Osteoblast (primary cell): ENCODE measurements around the gene RNF212. TPM values are rescaled to one million over a fixed set of nuclear protein-coding genes. Genes with fewer than 3 reads are reported as not detected.

Experiments
- DNase-seq: peaks from one replicate; pipeline ENCODE4 v3.0.0; 2011; ENCODE audit warnings: low spot score, mixed read lengths; ENCODE audit not compliant: insufficient read length; ENCODE audit errors: missing footprints
- H2AFZ ChIP-seq: 2 replicates; pipeline ENCODE4 v1.6.0; 2011; ENCODE audit warnings: mild to moderate bottlenecking, low read length
- H3K27ac ChIP-seq: 2 replicates; pipeline ENCODE4 v1.5.1; 2011; ENCODE audit warnings: mild to moderate bottlenecking, low read depth, low read length, moderate library complexity
- H3K27me3 ChIP-seq: 2 replicates; pipeline ENCODE4 v1.6.0; 2012; ENCODE audit warnings: mild to moderate bottlenecking, control low read depth, inconsistent platforms, low read length, moderate library complexity; ENCODE audit not compliant: insufficient read depth
- H3K36me3 ChIP-seq: 2 replicates; pipeline ENCODE4 v1.5.1; 2011; ENCODE audit warnings: mild to moderate bottlenecking, low read length, control low read depth, moderate library complexity; ENCODE audit not compliant: insufficient read depth
- H3K4me1 ChIP-seq: 2 replicates; pipeline ENCODE4 v1.5.1; 2011; ENCODE audit warnings: mild to moderate bottlenecking, low read length, control low read depth, moderate library complexity; ENCODE audit not compliant: insufficient read depth
- H3K4me2 ChIP-seq: 2 replicates; pipeline ENCODE4 v1.6.0; 2011; ENCODE audit warnings: mild to moderate bottlenecking, low read length; ENCODE audit not compliant: insufficient read depth
- H3K4me3 ChIP-seq: fragments of 200-600 bp; sonication (generic); 3 replicates; pipeline ENCODE4 v1.5.1; 2012; ENCODE audit warnings: mild to moderate bottlenecking, low read length, inconsistent platforms; ENCODE audit not compliant: insufficient read depth
- H3K79me2 ChIP-seq: 2 replicates; pipeline ENCODE4 v1.6.0; 2012; ENCODE audit warnings: mild to moderate bottlenecking, low read length, control low read depth, inconsistent platforms; ENCODE audit not compliant: insufficient read depth
- H3K9me3 ChIP-seq: 2 replicates; pipeline ENCODE4 v1.5.1; 2011; ENCODE audit warnings: low read depth, low read length, control low read depth
- H4K20me1 ChIP-seq: 2 replicates; pipeline ENCODE4 v1.6.0; 2012; ENCODE audit warnings: mild to moderate bottlenecking, low read length, control low read depth; ENCODE audit not compliant: insufficient read depth
- CTCF ChIP-seq: IDR thresholded peaks from 2 replicates; pipeline ENCODE4 v1.5.1; 2011; ENCODE audit warnings: mild to moderate bottlenecking, low read depth, low read length, moderate library complexity; ENCODE audit errors: extremely low read depth
- total RNA-seq: library from RNA; depleted of rRNA; stranded (reverse); fragments of >200 nt; gene quantifications from 2 replicates; pipeline ENCODE4 v1.2.3, GENCODE V29; 2012

RNF212 gene
- total RNA-seq, 1 donor, result 7.6 TPM

GRCh38 chr4:1090465-1091440 lies 22.6 kb downstream of the RNF212 start:
- DNase-seq, result no peak
- H3K4me2 ChIP-seq, result no peak overlapping the region
- H3K4me3 ChIP-seq, result no peak overlapping the region
- H3K79me2 ChIP-seq, result no peaks in the 10 kb centered on the region
- no peaks in the 10 kb centered on the region for H3K36me3 ChIP-seq
- H3K4me1 ChIP-seq, result no peaks in the 10 kb centered on the region
- H3K27me3 ChIP-seq, result peaks cover 3% of the 10 kb centered on the region
- no peak for TF ChIP-seq CTCF
- H3K9me3 ChIP-seq, result no peaks in the 10 kb centered on the region
- H3K27ac ChIP-seq, result no peak overlapping the region
- H2AFZ ChIP-seq, result no peak overlapping the region
- H4K20me1 ChIP-seq, result no peaks in the 10 kb centered on the region

- no peak overlapping the region for H3K4me2 ChIP-seq
- no peak for TF ChIP-seq CTCF
- no peaks in the 10 kb centered on the region for H3K36me3 ChIP-seq
These were observed 23.3 kb downstream of the RNF212 start for GRCh38 chr4:1090036-1090435.

GRCh38 chr4:1087371-1087770 lies 26.0 kb downstream of the RNF212 start:
- no peak for TF ChIP-seq CTCF
- no peaks in the 10 kb centered on the region for H3K79me2 ChIP-seq
- H3K9me3 ChIP-seq, result no peaks in the 10 kb centered on the region
- H3K4me1 ChIP-seq, result peaks cover 4% of the 10 kb centered on the region
- no peaks in the 10 kb centered on the region for H3K36me3 ChIP-seq
- DNase-seq, result no peak
- no peak overlapping the region for H3K4me3 ChIP-seq
- no peak overlapping the region for H3K27ac ChIP-seq
- H3K4me2 ChIP-seq, result no peak overlapping the region
- H2AFZ ChIP-seq, result no peak overlapping the region
- H3K27me3 ChIP-seq, result peaks cover 8% of the 10 kb centered on the region
- H4K20me1 ChIP-seq, result no peaks in the 10 kb centered on the region

More at GRCh38 chr4:1090036-1090435, 23.3 kb downstream of the RNF212 start:
- no peak overlapping the region for H3K4me3 ChIP-seq
- DNase-seq, result no peak
- H3K79me2 ChIP-seq, result no peaks in the 10 kb centered on the region
- peaks cover 6% of the 10 kb centered on the region for H3K27me3 ChIP-seq
- H3K9me3 ChIP-seq, result no peaks in the 10 kb centered on the region
- H2AFZ ChIP-seq, result no peak overlapping the region
- H4K20me1 ChIP-seq, result no peaks in the 10 kb centered on the region
- H3K4me1 ChIP-seq, result no peaks in the 10 kb centered on the region
- H3K27ac ChIP-seq, result no peak overlapping the region

- H3K79me2 ChIP-seq, result no peaks in the 10 kb centered on the region
- TF ChIP-seq CTCF, result no peak
- no peak overlapping the region for H2AFZ ChIP-seq
- no peaks in the 10 kb centered on the region for H3K36me3 ChIP-seq
- H3K4me3 ChIP-seq, result no peak overlapping the region
- H3K4me1 ChIP-seq, result peaks cover 18% of the 10 kb centered on the region
- no peaks in the 10 kb centered on the region for H4K20me1 ChIP-seq
- no peak overlapping the region for H3K4me2 ChIP-seq
- peaks cover 8% of the 10 kb centered on the region for H3K27me3 ChIP-seq
- H3K9me3 ChIP-seq, result no peaks in the 10 kb centered on the region
- DNase-seq, result no peak
- H3K27ac ChIP-seq, result no peak overlapping the region
These were observed 27.4 kb downstream of the RNF212 start for GRCh38 chr4:1086011-1086410.
